HG03066 (cell line): ENCODE data around the gene PPIL4.

Source experiments
- ATAC-seq: cut with Tn5 transposase; IDR thresholded peaks from one replicate; pipeline ENCODE4 v1.9.1; 2021; ENCODE audit warnings: low read depth; ENCODE audit not compliant: unreplicated experiment

The PPIL4 gene

DNA sequence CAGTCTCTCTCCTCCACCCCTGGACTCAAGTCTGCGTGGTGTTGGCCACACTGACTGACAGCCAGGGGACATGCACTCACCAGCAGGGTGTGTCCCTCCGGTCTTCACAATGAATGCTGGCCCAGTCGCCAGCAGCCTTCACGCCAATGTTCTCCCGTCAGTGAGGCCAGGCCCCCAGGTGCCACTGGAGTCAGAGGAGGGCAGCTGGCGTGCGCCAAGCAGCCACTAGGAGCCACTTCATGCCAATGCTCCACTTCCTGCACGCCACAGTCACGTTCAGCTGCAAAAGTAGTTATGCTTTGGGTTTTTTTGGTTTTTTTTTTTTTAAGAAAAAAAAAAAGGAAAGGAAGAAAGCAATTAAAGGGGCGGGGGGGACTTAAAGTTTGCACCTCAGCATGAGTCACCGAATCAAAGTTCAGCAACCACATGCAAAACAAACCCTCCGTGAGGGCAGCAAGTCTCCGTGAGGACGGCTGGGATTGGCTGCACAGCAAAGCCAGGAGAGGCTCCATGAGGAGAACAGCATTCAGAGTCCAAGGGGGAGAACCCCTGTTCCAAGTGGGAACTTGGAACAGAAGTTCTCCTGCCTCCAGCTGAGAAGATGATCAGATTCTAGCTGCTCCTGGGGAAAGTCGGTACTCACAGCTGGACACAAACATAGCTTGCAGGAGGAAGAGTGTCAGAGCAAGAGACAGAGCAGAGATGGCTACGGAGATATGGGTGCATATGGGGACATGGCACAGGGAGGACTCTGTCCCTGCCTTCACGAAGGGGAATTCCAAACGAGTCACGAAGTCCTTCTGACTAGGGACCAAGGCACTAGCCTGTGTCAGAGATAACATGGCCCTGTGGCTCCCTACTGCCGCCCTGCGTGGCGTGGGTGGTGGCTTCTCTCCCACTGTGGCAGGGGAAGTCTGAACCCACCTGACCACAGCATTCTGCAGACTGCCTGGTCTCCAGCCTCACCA is 60.8 kb downstream of the PPIL4 start, which contains the start of gene ZC3H12D:
Gene ZC3H12D, minus strand, starts transcription at position 282 of the 968 bp plus-strand sequence. CDS start 10,471 bp downstream, outside the sequence.
- peak; percentile 22 for ATAC-seq

- ATAC-seq: no peak
These were observed 61.8 kb downstream of the PPIL4 start for GRCh38 chr6:149483849-149484655.

DNA sequence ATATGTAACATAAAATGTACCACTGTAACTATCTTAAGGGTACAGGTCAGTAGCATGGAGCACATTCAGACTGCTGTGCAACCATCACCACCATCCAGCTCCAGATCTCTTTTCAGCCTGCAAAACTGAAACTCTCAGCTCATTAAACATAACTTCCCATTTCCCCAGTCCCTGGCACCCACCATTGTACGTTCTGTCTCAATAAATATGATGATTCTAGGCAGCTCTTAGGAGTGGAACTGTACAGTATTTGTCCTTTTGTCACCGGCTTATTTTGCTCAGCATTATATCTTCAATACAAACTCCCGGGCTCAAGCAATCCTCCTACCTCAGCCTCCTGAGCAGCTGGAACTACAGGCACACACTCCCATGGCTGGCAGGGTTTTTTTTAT is 62.5 kb downstream of the PPIL4 start:
- no peak for ATAC-seq

GRCh38 chr6:149482545-149483333 is 63.1 kb downstream of the PPIL4 start:
- no peak for ATAC-seq

GRCh38 chr6:149480502-149481280 is 65.2 kb downstream of the PPIL4 start:
- no peak for ATAC-seq

DNA sequence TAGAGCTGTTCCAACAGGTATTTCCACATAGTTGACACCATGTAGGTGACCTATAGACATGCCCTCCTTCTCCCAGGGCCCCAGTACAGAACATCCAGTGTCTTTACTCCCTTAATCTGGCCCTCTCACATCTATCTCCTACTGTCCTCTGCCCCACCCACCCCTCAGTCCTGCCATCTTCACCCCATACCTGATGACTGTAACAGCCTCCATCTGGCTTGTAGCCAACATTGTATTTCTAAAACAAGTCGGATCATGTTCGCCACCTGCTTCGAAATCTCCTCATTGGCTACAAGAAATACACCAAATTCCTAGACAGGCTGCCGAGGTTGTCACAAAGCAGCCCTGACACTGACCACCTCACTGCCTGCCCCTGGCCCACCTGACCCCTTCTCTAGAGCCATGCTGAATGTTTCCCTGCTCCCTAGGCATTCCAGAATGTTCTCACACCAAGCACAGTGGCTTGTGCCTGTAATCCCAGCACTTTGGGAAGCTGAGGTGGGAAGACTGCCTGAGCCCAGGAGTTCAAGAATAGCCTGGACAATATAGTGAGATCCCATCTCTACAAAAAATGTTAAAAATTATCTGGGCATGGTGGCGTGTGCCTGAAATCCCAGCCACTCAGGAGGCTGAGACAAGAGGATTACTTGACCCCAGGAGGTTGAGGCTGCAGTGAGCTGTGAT is 67.1 kb downstream of the PPIL4 start:
- no peak for ATAC-seq

DNA sequence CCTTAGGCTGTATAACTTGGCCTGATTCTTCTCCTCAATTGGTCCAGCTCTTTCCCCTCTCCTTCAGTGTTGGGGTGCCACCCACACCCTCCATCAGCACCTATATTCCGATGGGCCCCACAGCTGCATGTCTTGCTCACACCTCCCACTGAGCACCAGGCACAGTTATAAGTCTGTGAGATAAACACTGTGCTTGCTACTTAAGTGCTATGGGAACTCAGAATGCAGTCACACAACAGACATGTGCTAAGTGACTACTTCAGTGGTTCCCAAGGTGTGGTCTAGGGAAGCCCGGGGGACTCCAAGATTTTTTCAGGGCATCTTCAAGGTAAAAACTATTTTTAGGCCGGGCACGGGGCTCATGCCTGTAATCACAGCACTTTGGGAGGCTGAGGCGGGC is 68.3 kb downstream of the PPIL4 start:
- no peak for ATAC-seq

DNA sequence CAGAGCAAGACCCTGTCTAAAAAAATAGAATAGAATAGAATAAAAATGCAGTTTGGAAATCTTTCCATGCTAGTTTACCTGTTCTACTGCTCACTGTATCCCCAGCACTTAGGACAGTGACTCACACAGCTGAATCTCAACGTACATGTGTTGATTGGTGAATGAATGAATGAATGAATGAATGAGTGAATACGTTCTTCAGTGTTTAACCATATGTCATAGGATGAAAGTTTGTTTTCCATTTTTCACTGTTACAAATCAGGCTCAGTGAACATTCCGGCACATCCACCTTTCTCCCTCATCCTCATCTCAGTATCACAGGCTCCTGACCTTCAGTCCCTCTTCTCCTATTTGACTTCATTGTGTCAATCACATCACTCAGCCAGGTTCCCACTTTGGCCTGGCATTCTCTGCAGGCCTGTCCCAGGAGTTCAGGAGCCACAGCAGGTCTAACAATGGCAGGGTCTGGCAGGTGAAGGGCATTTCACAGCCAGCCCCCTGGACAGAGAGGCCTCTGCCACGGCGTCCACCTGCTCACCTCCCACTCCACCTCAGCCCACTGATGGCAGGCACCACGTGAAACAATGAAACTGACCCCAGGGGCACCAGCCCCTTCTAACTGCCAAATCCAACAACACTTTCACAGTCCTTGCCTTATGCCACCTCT is 68.9 kb downstream of the PPIL4 start:
- ATAC-seq: no peak

DNA sequence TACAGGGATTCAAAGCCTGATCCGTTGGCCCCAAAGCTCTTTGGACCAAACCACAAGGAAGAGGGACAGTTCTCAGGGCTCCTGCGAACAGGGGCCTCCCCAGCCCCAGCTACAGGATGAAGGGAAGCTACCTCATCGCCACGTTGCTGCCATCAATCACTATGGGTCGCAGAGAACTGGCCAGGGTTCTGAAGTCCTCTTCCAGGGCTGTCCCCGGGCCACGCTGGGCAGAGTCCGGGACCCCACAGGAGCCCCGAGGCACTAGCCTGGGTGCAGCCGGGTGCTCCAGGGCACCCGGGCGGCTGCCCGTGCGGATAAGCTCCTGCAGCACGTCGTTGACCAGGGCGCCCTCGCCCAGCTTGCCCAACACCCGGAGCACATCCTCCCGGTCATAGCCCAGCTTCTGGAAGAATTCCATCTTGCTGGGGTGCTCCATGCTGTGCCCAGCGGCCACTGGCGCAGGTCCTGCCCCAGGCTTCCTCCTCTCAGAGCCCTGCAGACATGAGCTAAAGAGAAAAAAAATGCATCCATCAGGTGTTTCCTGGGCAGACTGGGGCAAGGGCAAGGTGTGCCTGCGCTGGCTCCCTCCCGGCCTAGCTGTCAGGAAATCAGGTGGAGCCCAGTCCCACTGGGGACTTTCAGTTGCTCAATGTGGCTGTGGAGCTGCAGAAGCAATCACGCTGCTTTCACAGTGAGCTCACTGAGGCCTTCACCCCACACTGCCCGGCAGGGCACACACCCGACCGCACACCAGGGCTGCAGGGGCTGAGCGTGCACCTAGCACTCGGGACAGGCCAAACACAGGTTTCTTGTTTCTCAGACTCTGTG is 71.5 kb downstream of the PPIL4 start:
- ATAC-seq: peak; percentile 40

DNA sequence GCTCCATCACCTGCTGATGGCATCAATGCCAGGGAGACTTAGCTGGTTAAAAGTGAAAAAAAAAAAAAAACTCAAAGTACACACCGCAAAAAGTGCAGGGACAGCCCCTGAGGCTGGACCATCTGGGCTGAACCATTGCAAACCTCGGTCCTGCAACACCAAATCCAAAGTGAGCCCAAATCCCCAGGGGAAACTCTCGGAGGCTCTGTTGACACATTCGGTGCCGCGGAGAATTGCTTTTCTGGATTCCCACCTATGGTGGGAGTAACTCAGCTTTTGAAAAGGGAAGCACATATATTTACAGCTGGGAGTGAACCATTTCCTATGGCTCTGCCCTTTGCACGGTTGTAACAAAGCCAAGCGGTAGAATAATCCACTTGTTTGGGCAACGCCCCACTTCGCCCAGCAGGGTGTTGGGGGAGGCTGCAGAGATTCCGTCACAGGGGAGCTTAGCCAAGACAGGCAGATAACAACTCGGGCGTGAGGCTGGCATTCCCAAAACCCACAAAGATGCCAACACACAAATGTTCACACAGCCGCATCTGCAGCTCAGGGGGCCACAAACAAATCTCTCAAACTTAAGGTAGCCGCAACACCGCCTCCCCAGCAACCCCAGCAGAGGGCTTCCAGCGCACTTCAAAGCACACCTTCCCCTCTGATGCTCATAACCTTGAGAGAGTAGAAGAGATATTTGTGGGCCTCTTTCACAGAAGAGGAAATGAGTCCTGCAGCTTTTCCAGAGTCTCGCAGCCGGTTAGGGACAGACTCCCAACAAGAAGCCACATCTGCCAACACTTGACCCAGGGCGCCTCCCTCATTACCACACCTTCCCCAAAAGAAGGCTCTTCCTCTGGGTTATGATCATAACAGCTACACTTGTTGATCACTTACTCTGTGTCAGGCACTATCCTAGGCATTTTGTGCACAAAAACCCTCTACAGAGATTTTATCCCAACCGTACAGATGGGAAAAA is 72.5 kb downstream of the PPIL4 start:
- peak; percentile 22 for ATAC-seq

DNA sequence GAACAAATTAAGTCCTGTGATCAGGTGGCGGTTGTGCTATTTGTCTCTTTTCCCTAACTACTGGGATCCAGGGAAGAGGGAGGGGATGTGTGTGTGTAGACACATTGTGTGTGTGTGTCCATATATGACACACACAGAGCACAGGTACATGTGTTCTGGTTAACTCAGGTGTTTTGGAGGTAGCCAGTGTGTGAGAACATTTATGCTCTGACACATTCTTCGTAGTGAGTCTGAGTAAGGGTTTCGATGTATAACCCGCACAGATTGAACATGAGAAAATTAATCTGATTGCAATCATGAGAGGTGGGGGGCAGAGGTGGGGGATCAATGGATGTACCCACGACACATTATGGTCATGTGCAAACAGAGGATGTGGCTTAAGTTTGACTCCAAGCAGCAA is 73.6 kb downstream of the PPIL4 start:
- ATAC-seq: no peak

- ATAC-seq: no peak
These were observed 74.0 kb downstream of the PPIL4 start for GRCh38 chr6:149471801-149472200.

DNA sequence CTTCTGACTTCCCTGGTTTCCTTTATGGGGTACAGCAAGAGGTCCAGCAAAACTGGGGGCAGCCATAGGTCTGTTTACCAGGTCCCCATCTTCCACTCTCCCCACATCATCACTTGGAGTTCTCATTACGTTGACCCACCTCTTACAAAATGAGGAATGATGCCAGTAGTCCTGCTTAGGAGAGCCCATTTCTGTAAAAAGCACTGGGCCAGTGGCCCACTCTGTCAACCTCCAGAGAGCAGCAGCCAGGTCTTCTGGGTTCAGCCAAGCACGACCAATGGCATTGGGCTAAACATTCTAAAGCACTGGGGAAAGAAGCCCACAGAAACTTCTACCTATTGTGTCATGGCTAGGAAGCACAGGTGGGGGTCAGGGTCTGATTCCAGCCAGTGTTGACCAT is 74.9 kb downstream of the PPIL4 start:
- ATAC-seq: no peak

- no peak for ATAC-seq
These were observed 77.7 kb downstream of the PPIL4 start for GRCh38 chr6:149468179-149468578.

DNA sequence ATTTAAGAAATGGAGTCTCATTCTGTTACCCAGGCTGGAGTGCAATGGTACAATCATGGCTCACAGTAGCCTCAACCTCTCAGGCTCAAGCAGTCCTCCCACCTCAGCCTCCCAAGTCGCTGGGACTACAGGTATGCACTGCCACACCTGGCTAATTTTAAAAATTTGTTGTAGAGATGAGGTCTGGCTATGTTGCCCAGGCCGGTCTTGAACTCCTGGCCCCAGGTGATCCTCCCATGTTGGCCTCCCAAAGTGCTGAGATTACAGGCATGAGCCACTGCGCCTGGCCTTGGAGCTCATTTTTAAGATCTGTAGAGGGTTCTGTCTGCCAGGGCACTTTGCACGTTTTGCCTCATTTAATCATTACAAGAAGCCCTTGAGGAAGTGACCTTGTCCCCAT is 78.6 kb downstream of the PPIL4 start:
- no peak for ATAC-seq

GRCh38 chr6:149464411-149464810 is 81.4 kb downstream of the PPIL4 start:
- no peak for ATAC-seq

- ATAC-seq: no peak
These were observed 82.1 kb downstream of the PPIL4 start for GRCh38 chr6:149463781-149464180.
